GM12874 (cell line): ENCODE results near the gene PTPRT.

Experiments used
- CTCF ChIP-seq: IDR thresholded peaks from 2 replicates; pipeline ENCODE4 v1.5.1; 2011; ENCODE audit warnings: low read depth, mild to moderate bottlenecking, control low read depth, low read length, moderate library complexity; ENCODE audit not compliant: insufficient read depth

PTPRT gene

GRCh38 chr20:42915081-42915480 is 274.6 kb downstream of the PTPRT start:
- TF ChIP-seq CTCF, result no peak

GRCh38 chr20:42914302-42914701 is 275.4 kb downstream of the PTPRT start:
- no peak for TF ChIP-seq CTCF

GRCh38 chr20:42907730-42908129 is 282.0 kb downstream of the PTPRT start:
- no peak for TF ChIP-seq CTCF

GRCh38 chr20:42906120-42906519 is 283.6 kb downstream of the PTPRT start:
- no peak for TF ChIP-seq CTCF

GRCh38 chr20:42902509-42902908 is 287.2 kb downstream of the PTPRT start:
- TF ChIP-seq CTCF, result no peak

GRCh38 chr20:42901689-42902440 is 287.8 kb downstream of the PTPRT start:
- no peak for TF ChIP-seq CTCF

GRCh38 chr20:42895020-42895419 is 294.7 kb downstream of the PTPRT start:
- TF ChIP-seq CTCF, result no peak
